ENCODE results near the gene TRAPPC10.

- TF ChIP-seq CTCF (IDR thresholded peaks at IDR 0.05; ENCODE audit: low read depth, low read length, poor library complexity, severe bottlenecking) (no peak), EZH2phosphoT487 (IDR thresholded peaks at IDR 0.05; ENCODE audit: borderline replicate concordance, low read length) (no peak)
These were observed 9.0 kb downstream of the TRAPPC10 start for GRCh38 chr21:44021064-44021463.
